Head of caudate nucleus (tissue), 42 donors: ENCODE data around the gene DYDC2.
"Not testable (repeated sequence)": the region's sequence is repeated elsewhere in the genome, so short reads cannot be mapped to it uniquely, and the experiment has no call there.

ENCODE experiments used
- DNase-seq, 42 donors: peaks; one replicate each; pipeline versions ENCODE4 v3.0.0 to v3.0.0-alpha.2; 2020 to 2021; ENCODE audit warnings: mixed read lengths in 7 of 42
- intact Hi-C: fragments of 100-400 bp; cut with DNase I; formaldehyde crosslinking; loops from one replicate; pipeline ENCODE4 v1.15.0; 2022

Gene DYDC2

DNA sequence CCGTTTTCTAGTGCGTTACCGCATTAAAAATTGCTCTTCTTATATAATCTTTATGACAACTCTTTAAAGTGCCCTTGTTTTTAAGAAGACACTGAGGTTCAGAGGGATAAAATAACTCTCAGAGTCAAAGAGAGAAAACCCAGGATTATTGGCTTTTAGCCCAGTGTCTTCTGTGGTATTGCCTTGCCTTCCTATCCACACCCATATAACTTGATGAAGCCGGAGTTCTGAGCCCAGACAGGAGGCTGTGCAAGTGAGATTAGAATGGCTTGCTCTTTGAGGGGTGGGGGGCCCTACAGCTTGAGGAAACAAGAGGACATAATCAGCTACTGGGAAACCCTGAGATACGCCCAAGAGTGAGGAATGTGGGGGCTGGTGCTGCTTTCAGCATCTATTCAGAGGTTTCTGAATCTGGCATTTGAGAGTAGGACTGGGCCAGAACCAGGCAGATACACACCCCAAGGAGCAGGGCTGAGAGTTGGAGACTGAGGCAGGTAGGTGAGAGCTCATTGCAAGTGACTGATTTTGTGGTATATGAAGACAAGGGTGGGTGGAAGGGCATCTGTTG lies 54.1 kb downstream of the DYDC2 start:
- peak in 14 of 42 donors; percentile 11 to 68 (median 34) for DNase-seq
- intact Hi-C loops: no loop called here

DNA sequence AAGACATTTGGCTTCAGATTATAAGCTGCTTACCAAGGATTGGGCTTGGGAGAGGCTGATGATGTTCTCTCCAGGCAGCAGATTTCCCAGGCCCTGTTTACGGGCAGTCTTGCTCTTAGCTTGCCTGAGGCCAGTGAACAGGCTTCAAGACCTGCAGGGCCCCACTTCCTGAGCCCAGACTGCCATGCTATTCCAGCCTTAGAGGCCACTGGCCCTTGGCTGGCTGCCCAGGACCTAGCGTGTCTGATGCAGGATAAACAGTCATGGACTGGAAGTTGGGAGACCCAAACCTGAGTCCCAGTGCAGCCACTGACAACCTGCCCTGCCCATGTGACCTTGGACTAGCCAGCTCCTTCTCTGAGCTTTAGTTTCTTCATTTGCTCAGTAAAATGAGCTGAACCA lies 54.7 kb downstream of the DYDC2 start:
- intact Hi-C loops: no loop called here
- peak in 7 of 42 donors; percentile 15 to 40 (median 31) for DNase-seq

DNA sequence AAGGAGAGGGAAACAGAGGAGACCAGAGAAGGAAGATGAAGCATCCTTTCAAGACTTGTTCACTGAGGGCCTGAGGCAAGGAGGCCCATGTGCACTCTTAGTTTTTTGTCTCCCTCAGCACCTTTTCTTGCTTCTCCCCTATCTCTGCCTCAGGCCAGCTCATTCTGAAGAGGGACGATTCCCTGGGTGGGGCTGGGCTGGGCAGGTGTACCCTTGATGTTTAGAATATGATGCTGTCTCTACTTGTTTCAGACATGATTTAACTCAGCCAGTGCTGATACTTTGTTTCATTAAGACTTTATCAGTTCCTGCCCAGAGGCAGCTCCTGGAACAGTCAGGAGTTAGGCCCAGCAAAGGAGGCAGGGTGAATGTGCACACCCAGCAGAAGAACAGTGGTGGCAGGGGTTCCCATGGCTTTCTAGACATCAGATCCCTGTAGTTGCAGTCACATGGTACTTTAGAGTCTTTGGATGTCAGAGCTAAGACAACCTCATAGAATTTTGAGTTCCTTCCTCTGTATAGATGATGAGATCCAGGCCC lies 55.2 kb downstream of the DYDC2 start:
- no peak for DNase-seq
- intact Hi-C loops: no loop called here

DNA sequence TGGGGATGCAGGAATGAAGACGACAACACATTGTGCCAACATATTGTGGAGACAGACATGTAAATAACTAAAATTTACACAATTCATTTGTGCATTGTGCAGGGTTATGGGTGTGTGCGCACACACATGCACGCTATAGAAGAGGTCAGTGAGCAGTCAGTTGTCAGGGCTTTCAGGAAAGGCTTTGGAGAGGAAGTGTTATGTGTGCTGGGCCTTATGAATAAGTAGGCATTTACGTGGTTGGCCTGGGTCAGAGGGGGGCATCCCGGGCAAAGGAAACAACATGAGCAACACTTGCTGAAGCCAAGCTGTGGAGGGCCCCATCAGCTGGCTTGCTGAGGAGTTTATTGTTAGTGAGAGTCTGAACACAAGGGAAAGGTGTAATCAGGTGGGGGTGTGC lies 55.9 kb downstream of the DYDC2 start:
- intact Hi-C loops: no loop called here
- DNase-seq: no peak

DNA sequence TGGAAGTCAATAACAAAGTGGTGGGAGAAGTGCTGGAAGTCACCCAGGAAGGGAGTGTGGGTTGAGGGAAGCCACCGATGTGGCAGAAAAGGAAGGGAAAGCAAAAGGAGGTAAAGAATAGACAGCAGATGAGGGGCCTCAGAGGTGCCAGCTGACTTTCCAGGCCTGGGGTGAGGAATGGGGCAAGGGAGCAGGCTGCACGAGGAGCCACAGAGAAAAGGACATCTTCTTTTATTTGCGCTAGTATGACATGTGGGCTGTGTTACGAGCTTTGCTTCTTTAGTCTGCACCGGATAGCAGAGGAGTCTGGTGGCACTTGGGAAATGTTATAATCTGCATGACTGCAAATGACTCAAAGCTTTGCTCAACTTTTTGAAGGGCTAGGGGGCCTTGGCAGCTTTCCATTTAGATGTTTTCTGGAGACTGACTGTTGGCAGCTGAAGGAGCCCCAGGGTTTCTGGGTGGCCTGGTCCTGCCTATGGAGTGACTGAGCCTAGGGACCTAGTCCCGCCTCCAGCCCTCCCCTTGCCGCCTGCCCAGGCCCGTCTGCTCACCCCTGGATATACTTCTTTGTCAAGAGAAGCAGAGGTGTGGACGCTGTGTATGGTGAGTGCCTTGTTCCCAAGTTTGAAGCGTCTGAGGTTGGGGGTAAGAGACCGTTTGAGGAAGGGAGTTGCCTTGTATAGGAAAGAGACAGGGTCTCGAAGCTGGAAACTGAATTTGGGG lies 56.9 kb downstream of the DYDC2 start:
- peak in 12 of 42 donors; percentile 13 to 62 (median 32) for DNase-seq
- intact Hi-C loops: no loop called here

DNA sequence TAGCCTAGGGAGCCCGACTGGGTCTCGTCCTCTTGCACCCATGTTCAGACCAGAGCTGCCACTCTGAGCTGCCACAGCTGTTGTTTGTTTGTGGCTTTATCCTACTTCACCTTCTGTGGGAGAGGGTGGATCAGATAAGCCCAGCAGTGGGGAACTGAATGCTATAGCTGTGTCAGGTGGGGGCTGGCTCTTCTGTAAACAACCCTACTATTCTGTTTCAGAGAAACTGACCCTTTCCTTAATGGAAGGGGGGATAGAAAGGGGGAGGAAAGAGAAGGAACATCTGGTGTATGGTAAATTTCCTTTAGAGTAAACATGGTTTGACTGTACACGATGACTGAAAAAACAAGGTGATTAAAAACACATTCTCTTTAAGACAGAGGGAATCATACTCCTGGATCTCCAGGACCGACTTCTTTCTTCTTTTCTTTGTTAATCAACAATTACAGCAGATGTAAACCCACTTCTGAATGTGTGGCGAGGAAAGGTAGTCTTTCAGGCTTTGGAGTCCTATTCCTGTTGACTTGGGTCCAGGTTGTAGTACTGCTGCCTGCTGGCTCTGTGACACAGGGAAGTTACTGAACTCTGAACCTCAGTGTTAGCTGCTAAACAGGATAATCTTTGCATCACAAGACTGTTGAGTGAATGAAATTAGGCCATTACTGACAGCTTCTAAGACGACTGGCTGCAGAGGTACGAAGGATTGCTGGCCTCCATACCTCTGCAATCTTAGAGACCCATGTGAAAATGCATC lies 57.7 kb downstream of the DYDC2 start:
- no peak for DNase-seq
- intact Hi-C loops: no loop called here

DNA sequence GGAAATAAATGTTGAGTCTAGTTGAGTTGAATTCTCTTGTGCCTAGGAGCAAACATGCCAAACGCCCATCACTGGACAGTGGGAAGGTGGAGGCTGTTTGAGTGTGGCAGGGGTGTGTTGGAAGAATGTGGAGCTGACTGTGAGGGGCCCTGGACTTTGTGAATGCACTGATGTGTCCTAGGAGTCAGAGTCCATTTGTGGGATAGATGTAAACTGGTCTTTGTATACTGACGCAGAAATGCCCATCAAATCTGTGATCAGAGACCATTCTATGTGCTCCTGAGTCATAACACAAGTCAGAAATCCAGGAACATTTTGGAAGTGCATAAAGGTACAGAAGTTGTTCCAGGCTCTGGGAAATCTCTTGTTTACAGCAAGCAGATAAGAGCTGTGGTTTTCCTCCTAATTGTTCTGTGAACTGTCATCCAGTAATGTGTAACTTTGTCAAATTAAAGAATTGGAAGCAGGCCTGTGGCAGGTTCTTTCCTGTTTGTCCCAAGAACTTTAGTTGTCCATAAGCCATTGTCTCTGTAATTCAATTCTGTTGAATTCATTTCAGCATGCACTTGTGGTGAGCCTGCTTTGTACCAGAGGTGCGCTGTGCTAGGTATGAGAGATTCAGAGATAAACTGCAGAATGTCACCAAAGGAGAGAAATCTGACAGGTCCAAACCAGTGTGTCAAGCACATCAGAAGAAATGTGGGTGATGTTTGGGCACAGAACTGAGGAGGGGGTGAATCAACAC lies 59.3 kb downstream of the DYDC2 start:
- peak in 6 of 42 donors; percentile 22 to 76 (median 50) for DNase-seq
- intact Hi-C loops: no loop called here

GRCh38 chr10:80416479-80417098 lies 60.0 kb downstream of the DYDC2 start:
- intact Hi-C loops: no loop called here
- DNase-seq: peak in 27 of 42 donors; percentile 23 to 72 (median 46)

DNA sequence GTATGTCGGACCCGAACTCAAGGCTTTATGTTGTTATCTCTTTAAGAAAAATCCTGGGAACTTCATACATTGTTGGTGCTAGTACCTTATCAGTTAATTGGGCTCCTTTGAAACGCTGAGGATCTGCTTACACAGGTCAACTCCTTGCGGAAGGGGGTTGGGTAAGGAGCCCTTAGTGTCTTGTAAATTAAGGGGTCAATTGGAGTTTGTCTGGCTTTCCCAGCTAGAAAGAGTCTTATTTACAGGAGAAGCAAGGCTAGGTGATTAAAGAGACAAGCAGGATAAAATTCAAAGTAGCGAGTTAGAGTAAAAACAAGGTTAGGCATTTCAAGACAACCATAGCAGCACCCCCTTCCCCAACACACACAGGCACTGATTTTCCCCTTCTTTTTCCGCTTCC lies 60.7 kb downstream of the DYDC2 start:
- DNase-seq, intact Hi-C loops: not testable (repeated sequence)
